ENCODE data around the gene SNX24. TPM values are rescaled to one million over a fixed set of nuclear protein-coding genes. Genes with fewer than 3 reads are reported as not detected.

The SNX24 gene
- total RNA-seq, 2 experiments from 2014 or later = 2.0 to 2.3 TPM

- ChIA-PET CTCF (interaction anchor here (0.7 kb wide), 1 partner anchor 11 kb away, joined by 3 read pairs; no protein-coding TSS in a partner anchor), POLR2A (interaction anchor here (0.7 kb wide), 1 partner anchor 58 kb away, joined by 3 read pairs; no protein-coding TSS in a partner anchor)
- no peak overlapping the region for H3K4me3 Mint-ChIP-seq
- H3K4me1 Mint-ChIP-seq (ENCODE audit: low read depth) = no peaks in the 10 kb centered on the region
- no peak for TF ChIP-seq CTCF (IDR thresholded peaks at IDR 0.05)
- H3K9me3 Mint-ChIP-seq = no peaks in the 10 kb centered on the region
- ATAC-seq (no peak), DNase-seq (no peak)
- no peaks in the 10 kb centered on the region for H3K36me3 Mint-ChIP-seq (ENCODE audit: low read depth)
- H3K27me3 Mint-ChIP-seq = peaks cover 1% of the 10 kb centered on the region
- intact Hi-C loops (cut with micrococcal nuclease) = no loop called here
- H3K27ac Mint-ChIP-seq = no peak overlapping the region
Measured at GRCh38 chr5:122921826-122922225, 76.4 kb downstream of the SNX24 start.

- Mint-ChIP-seq H3K4me3 (no peak overlapping the region), H3K36me3 (ENCODE audit: low read depth) (no peaks in the 10 kb centered on the region), H3K27ac (no peak overlapping the region), H3K27me3 (peaks cover 1% of the 10 kb centered on the region), H3K4me1 (ENCODE audit: low read depth) (no peaks in the 10 kb centered on the region), H3K9me3 (no peaks in the 10 kb centered on the region)
- ChIA-PET POLR2A (no interaction called here), CTCF (no interaction called here)
- intact Hi-C loops (cut with micrococcal nuclease) = no loop called here
- ATAC-seq (no peak), DNase-seq (no peak)
- no peak for TF ChIP-seq CTCF (IDR thresholded peaks at IDR 0.05)
Measured at GRCh38 chr5:122924203-122924602, 78.8 kb downstream of the SNX24 start.

GRCh38 chr5:122924719-122925395, 79.4 kb downstream of the SNX24 start:
- no peaks in the 10 kb centered on the region for H3K9me3 Mint-ChIP-seq
- no peak for TF ChIP-seq CTCF (IDR thresholded peaks at IDR 0.05)
- no peak overlapping the region for H3K4me3 Mint-ChIP-seq
- POLR2A ChIA-PET = no interaction called here
- no peaks in the 10 kb centered on the region for H3K4me1 Mint-ChIP-seq (ENCODE audit: low read depth)
- H3K36me3 Mint-ChIP-seq (ENCODE audit: low read depth) = no peaks in the 10 kb centered on the region
- intact Hi-C loops (cut with micrococcal nuclease) = no loop called here
- no peak overlapping the region for H3K27ac Mint-ChIP-seq
- DNase-seq (no peak), ATAC-seq (no peak)
- H3K27me3 Mint-ChIP-seq = peaks cover 1% of the 10 kb centered on the region
- CTCF ChIA-PET = no interaction called here

- Mint-ChIP-seq H3K9me3 (no peaks in the 10 kb centered on the region), H3K4me3 (no peak overlapping the region), H3K27ac (no peak overlapping the region), H3K4me1 (ENCODE audit: low read depth) (no peaks in the 10 kb centered on the region), H3K27me3 (no peaks in the 10 kb centered on the region), H3K36me3 (ENCODE audit: low read depth) (no peaks in the 10 kb centered on the region)
- ATAC-seq = no peak
- ChIA-PET CTCF (no interaction called here), POLR2A (no interaction called here)
- TF ChIP-seq CTCF (IDR thresholded peaks at IDR 0.05) = no peak
- intact Hi-C loops (cut with micrococcal nuclease) = no loop called here
- DNase-seq = no peak
Measured at GRCh38 chr5:122929001-122929400, 83.6 kb downstream of the SNX24 start.

DNA sequence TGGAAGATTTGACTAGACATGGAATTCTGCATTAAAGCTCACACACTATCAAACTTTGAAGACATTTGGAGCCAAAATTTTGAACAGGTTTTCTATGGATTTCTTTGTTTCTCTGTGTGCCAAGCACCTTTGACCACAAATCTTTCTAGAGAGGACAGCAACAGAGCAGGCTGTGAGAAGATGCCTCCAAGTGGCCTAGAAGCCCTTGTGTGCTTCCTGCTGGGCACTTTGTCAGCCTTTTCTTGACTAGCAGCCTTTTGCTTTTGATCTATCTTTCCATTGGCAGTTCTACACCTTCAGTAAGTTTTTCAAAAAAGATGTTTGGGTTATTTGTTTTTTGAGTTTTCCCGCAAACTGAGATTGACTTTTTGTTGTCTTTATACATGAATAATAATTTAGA, 84.6 kb downstream of the SNX24 start:
- ATAC-seq (no peak), DNase-seq (no peak)
- TF ChIP-seq CTCF (IDR thresholded peaks at IDR 0.05) = no peak
- ChIA-PET CTCF (no interaction called here), POLR2A (no interaction called here)
- intact Hi-C loops (cut with micrococcal nuclease) = no loop called here
- Mint-ChIP-seq H3K9me3 (no peaks in the 10 kb centered on the region), H3K27me3 (no peaks in the 10 kb centered on the region), H3K36me3 (ENCODE audit: low read depth) (no peaks in the 10 kb centered on the region), H3K4me1 (ENCODE audit: low read depth) (no peaks in the 10 kb centered on the region), H3K27ac (no peak overlapping the region), H3K4me3 (no peak overlapping the region)

All from activated CD8-positive, alpha-beta T cell treated with anti-CD3 and anti-CD28 coated beads for 36 hours (primary cell).